ENCODE measurements around the gene ERMAP.

ERMAP gene

GRCh38 chr1:42821690-42822089 is 4.8 kb downstream of the ERMAP start:
- TF ChIP-seq, protein P1, sequence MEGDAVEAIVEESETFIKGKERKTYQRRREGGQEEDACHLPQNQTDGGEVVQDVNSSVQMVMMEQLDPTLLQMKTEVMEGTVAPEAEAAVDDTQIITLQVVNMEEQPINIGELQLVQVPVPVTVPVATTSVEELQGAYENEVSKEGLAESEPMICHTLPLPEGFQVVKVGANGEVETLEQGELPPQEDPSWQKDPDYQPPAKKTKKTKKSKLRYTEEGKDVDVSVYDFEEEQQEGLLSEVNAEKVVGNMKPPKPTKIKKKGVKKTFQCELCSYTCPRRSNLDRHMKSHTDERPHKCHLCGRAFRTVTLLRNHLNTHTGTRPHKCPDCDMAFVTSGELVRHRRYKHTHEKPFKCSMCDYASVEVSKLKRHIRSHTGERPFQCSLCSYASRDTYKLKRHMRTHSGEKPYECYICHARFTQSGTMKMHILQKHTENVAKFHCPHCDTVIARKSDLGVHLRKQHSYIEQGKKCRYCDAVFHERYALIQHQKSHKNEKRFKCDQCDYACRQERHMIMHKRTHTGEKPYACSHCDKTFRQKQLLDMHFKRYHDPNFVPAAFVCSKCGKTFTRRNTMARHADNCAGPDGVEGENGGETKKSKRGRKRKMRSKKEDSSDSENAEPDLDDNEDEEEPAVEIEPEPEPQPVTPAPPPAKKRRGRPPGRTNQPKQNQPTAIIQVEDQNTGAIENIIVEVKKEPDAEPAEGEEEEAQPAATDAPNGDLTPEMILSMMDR (IDR thresholded peaks at IDR 0.05; ENCODE audit: low read depth, low read length, missing control alignments): no peak

GRCh38 chr1:42822800-42823392 is 6.0 kb downstream of the ERMAP start:
- DNase-seq (ENCODE audit: extremely low read depth, low read depth): no peak
- H3K4me3 ChIP-seq (replicated peaks; ENCODE audit: low read depth, low read length): no peak overlapping the region
- TF ChIP-seq, protein P1 (IDR thresholded peaks at IDR 0.05; ENCODE audit: low read depth, low read length, missing control alignments): no peak

More at GRCh38 chr1:42821690-42822089, 4.8 kb downstream of the ERMAP start:
- no peak overlapping the region for H3K4me3 ChIP-seq (replicated peaks; ENCODE audit: low read depth, low read length)
- DNase-seq (ENCODE audit: extremely low read depth, low read depth): no peak

DNA sequence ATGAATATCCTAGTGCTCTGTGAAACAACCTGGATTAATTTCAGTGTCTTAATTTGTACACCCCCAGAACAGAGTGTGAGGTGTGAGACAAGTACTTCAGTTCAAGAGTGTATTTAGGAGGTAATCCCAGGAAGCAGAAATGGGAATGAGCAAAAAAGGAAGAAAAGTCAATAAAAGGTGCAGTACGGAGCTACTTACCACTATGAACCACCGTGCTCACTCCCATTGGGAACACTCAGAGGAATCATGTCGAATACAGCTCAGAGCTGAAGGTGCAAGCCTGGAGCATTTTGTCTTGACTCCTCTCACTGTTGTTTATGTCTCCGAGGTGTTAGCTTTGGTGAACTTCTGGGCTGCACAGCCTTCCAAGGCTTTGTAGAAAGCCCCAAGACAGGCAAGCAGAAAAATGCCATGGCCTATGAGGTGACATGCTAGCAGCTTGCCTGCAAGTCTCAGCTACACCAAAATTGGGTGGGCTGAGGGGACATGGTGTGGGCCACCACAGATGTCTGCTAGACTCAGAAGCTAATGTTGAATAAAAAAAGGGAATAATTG is 7.6 kb downstream of the ERMAP start:
- no peak overlapping the region for H3K4me3 ChIP-seq (replicated peaks; ENCODE audit: low read depth, low read length)
- TF ChIP-seq, protein P1 (IDR thresholded peaks at IDR 0.05; ENCODE audit: low read depth, low read length, missing control alignments): no peak
- no peak for DNase-seq (ENCODE audit: extremely low read depth, low read depth)

- no peak for DNase-seq (ENCODE audit: extremely low read depth, low read depth)
- TF ChIP-seq, protein P1 (IDR thresholded peaks at IDR 0.05; ENCODE audit: low read depth, low read length, missing control alignments): no peak
- no peak overlapping the region for H3K4me3 ChIP-seq (replicated peaks; ENCODE audit: low read depth, low read length)
Observed at GRCh38 chr1:42825036-42825851, 8.3 kb downstream of the ERMAP start.

- no peak overlapping the region for H3K4me3 ChIP-seq (replicated peaks; ENCODE audit: low read depth, low read length)
- TF ChIP-seq, protein P1 (IDR thresholded peaks at IDR 0.05; ENCODE audit: low read depth, low read length, missing control alignments): no peak
- DNase-seq (ENCODE audit: extremely low read depth, low read depth): no peak
Observed at GRCh38 chr1:42830631-42831030, 13.7 kb downstream of the ERMAP start.

- DNase-seq (ENCODE audit: extremely low read depth, low read depth): no peak
- no peak overlapping the region for H3K4me3 ChIP-seq (replicated peaks; ENCODE audit: low read depth, low read length)
- TF ChIP-seq, protein P1 (IDR thresholded peaks at IDR 0.05; ENCODE audit: low read depth, low read length, missing control alignments): no peak
Observed at GRCh38 chr1:42831273-42831672, 14.4 kb downstream of the ERMAP start.
